HTERT RPE-1 (cell line): ENCODE results near the gene SOX9.
"Not testable (repeated sequence)": the region's sequence is repeated elsewhere in the genome, so short reads cannot be mapped to it uniquely, and the experiment has no call there.

Source experiments
- in situ Hi-C: fragments of 300-500 bp; cut with MboI; formaldehyde crosslinking; loops from 4 replicates; pipeline ENCODE4 v1.14.3; 2020; ENCODE audit warnings: low sequenced_read_pairs

The SOX9 gene

DNA sequence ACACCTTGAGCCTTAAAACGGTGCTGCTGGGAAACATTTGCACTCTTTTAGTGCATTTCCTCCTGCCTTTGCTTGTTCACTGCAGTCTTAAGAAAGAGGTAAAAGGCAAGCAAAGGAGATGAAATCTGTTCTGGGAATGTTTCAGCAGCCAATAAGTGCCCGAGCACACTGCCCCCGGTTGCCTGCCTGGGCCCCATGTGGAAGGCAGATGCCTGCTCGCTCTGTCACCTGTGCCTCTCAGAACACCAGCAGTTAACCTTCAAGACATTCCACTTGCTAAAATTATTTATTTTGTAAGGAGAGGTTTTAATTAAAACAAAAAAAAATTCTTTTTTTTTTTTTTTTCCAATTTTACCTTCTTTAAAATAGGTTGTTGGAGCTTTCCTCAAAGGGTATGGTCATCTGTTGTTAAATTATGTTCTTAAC is 4.4 kb downstream of the SOX9 start:
- in situ Hi-C loops = no loop called here

DNA sequence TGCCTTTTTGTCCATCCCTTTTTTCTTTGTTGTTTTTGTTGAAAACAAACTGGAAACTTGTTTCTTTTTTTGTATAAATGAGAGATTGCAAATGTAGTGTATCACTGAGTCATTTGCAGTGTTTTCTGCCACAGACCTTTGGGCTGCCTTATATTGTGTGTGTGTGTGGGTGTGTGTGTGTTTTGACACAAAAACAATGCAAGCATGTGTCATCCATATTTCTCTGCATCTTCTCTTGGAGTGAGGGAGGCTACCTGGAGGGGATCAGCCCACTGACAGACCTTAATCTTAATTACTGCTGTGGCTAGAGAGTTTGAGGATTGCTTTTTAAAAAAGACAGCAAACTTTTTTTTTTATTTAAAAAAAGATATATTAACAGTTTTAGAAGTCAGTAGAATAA is 4.9 kb downstream of the SOX9 start:
- in situ Hi-C loops = no loop called here

DNA sequence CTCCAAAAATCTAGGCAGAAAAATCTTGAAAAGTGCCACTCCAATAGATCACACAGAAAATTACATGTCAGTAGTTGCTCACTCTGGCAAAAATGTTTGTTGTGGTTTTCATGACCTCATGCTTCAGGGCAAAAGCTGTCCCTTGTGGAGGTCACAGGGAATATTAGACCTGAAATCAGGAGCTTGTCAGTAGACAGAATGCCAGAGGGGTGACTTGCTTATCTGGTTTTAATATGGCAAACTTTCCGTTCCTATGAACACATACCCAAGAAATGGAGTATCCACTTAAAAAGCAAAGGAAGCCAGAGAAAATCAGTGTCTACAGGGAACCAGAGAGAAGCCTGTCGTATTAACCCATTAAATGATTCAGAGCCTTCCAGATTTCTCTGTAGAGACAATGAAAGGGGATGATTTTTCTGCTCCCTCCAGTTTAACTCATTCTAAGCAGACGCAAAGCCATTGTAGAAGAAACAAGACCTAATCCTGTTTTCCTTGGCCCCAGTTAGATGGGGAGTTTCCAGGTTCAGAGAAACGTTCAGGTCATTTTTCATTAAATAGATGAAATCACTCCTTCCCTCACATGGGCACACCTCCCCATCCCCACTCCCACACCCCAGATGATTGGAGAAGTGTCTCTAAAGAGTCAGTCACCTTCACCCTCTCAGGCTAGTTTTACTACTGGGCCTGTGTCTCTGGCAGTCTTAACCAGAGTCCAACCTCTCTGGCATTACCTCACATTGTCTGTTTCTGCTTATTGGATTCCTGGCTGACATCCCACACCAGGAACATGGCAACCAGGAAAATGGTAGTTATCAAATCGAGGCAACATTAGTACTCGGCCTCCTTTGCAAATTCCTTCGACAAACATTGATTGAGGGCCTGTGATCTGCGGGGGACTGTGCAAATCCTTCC is 6.0 kb downstream of the SOX9 start:
- in situ Hi-C loops = no loop called here

DNA sequence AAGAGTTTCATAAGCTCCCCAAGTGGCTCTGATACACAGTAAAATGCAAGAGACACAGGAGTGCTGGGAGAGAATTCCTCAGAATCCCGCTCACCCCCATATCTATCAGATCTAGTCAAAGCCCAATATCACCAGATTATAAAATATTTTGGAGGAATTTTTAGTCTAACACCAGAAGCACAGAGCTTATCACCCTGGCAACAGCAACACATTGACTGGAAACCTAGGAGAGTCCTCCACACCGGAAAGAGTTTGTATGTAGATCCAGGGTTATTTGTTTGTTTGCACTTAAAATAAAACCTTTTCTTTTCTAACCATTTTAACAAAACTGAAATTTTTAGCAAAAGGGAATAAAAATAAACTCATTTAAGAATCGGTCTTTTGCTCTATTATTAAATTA is 7.2 kb downstream of the SOX9 start:
- in situ Hi-C loops = no loop called here

DNA sequence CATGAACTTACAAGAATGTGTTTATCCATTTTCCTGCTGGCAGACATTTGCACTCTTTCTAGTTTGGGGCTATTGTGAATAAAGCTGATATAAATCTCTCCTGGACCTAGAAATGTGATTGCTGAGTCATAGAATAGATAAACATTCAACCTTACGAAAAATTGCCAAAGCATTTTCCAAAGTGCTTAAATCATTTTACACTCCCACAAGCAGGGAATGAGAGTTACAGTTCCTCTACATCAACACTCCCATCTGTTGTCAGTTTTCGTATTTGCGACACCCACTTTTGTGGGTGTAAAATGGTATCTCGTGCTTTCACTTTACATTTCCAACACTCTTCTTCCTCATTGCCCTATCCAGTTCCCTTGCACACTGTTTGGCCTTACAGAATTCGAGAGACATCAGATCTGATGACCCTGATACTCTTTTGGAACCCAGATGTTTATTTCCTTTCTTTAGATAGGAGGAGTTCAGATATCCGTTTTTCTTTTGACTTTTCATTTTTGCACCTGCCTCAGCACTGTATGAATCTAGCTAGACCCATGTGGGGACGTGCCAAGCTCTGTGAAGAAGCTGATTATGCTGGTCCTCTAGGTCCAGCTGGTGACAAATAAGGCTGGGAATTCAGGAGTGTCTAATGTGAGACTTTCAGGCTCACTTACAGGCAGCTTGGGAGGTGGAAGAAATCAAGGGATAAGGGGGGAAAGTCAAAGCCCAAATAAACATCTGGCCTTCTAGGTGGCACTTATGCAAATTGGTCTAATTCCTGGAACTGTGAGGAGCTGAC is 14.0 kb downstream of the SOX9 start:
- in situ Hi-C loops = no loop called here

DNA sequence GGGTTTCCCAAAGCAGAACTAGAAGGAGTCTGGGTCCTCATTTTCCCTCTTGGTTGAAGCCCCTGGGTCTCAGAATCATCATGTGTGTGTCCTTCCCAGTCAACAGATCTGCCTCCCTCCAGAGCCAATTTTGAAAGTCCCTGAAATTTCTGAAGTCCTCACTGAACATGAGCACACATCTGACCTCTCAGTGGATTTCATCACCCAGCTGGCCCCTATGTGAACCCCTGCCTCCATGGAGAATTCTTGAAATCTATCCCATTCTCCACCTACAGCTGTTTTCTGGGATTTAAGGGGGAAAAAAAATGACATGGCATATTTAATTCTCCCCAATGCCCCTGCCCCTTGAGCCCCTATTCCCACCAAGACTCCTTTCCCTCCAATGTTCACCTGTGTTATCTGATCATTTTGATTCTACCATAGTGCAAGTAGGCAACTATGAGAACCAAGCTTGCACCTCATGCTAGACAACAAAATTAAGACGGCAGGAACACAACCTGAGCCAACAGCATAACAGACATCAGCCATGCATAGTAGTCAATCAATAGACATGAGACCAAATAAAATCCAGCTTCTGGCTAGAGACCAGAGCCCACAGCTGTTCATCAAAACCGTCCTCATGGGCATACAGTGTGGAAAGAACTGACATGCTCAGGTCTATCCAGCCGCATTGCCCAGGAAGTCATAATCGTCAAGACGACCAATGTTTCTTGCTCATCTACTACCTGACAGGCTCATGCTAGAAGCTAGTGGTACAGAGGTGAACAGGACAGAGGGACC is 14.9 kb downstream of the SOX9 start:
- in situ Hi-C loops = no loop called here

DNA sequence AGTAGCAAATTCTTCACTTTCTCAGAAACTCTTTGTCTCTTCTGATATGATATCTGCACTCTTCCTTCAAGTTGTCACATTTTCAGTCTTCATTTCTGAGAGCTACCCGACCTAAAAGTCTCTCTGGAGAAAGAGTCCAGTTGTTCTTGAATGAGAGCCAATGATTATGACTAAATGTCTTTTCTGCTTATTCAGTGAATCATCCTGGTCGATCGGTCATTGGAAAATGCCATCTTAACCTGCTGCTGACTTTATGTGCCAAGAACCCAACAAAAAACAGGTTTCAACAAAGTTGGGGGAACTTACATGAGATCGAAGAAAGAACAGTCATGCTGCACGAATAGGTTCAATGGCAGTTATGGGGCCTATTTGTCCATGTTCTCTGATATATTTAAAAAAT is 15.9 kb downstream of the SOX9 start:
- in situ Hi-C loops = no loop called here

DNA sequence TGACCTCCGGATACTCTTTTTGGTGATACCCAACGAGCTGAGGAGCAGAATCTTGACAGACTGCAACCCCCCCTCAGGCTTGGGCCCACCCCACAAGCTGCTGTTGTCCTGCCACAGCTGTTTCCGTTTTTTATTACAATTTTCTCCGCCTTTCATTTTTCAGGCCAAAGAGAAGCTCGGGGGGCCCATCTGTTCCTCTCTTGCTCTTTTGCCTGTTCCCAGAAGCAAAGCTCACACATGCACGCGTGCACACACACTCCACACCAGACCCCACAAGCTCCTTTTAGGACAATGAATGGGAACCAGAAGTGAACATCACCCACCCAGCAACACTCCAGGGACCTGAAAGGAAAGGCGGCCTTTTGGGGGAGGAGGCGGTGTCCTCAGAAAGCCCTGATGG is 16.3 kb downstream of the SOX9 start:
- in situ Hi-C loops = no loop called here

DNA sequence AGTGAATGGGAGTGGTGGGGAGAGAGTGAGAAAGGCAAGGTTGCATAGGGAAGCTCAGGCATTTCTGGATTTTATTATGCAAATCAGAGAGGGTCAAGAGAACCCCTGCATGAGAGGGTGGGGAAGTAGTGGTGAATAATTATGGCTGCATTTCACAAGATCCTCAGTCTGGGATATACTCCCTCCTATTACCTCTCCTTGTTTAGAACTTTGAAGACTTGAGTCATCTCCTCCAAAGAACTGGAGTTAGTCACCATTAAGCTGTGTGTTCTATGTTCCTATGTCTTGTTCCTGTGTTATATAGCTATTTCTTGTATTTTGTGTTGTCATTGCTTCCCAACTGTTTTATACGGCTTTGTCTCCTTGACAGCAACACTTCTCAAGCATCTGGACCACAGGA is 18.4 kb downstream of the SOX9 start:
- in situ Hi-C loops = no loop called here

DNA sequence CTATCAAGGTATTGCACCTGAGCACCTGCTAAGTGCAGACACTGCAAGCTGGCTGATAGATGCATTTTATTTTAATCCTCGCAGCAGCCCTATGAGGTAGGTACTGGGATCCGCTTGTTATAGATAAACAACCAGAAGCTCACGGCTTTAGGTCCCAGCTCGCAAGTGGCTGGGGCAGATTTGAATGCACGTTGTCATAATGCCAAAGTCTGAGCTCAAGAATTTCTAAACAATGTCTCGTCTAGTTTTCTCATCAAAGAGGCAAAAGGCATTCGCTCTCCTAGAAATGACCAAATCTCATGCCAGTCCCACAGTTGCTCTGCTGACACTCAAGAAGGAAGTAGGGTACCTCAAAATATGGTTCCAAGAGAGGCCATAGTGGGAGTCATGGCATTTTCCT is 20.5 kb downstream of the SOX9 start:
- in situ Hi-C loops = no loop called here

DNA sequence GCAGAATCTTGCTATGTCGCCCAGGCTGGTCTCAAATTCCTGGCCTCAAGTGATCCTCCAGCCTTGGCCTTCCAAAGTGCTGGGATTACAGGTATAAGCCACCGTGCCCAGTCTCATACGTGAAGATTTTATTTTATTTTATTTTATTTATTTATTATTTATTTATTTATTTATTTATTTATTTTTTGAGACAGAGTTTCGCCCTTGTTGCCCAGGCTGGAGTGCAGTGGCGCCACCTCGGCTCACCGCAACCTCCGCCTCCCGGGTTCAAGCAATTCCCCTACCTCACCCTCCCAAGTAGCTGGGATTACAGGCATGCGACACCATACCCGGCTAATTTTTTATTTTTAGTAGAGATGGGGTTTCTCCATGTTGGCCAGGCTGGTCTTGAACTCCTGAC is 21.3 kb downstream of the SOX9 start:
- in situ Hi-C loops = not testable (repeated sequence)

DNA sequence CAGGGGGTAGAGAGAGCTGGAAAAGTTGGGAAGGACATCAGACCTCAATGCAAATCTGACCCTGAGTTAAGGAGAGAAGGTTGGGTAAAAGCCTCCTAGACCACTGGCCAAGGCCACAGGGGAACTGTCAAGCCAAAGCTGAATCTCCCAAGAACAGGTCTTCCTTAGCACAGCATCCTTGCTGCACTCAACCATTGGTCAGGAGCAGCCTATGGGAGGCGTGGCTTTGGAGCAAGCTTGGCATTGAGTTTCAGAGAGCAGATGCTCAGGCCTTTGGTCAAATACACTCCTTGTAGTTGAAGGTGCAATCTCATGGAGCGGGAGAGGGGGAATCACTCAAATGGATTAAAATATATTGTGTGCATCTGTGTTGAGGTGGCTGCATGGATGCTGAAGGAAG is 21.8 kb downstream of the SOX9 start:
- in situ Hi-C loops = no loop called here

DNA sequence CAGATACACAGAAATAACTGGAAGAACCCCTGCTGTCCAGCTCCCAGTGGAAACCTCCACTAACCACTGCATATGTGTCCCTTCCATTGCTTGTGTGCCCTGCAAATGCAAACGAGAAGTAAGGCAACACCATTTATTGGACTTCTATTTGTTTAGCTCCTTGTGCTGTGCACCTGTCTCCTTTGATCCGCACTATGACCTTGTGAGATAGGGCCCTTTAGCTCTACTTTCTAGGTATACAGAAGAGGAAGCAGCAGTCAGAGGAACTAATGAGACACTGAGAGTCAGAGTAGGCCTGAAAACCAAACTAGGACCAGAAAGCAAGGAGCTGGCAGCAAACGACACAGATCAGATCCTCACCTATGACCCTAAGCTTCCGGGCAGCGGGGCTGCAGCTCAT is 22.4 kb downstream of the SOX9 start:
- in situ Hi-C loops = no loop called here

DNA sequence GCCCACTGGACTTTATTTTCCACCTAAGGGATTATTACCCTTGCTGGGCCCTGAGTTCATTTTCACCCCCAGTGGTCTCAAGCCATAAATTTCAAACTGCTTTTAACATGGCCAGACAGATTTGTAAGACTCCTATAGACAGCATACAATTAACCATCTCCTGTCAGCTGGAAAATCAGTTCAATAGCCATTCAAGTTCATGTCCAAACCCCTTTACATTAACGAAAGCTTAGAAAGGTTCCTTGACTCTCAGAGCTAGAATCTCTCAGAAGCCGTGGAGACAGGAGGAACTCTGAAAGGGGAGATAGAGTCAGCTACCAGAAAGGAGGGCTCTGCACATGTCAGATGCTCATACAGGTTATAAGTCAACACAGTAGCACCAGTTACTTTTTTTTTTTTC is 23.3 kb downstream of the SOX9 start:
- in situ Hi-C loops = no loop called here

DNA sequence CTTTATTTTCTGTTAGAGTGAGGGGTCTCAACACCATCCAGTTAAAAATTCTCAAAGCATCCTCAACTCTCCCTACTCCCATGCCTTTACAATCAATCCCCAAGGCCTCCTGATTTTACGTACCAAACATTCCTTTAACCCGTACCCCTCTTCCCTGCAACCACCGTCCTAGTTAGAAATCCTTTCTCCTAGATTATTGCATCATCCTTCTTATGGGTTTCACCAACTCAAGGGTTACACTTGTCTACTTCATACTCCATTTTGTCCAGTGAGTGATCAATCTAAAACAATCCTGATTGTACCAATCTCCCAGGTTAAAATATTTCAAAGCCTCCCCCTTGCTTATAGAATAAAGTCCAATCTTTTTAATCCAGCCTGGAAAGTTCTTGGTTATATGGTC is 24.7 kb downstream of the SOX9 start:
- in situ Hi-C loops = no loop called here

DNA sequence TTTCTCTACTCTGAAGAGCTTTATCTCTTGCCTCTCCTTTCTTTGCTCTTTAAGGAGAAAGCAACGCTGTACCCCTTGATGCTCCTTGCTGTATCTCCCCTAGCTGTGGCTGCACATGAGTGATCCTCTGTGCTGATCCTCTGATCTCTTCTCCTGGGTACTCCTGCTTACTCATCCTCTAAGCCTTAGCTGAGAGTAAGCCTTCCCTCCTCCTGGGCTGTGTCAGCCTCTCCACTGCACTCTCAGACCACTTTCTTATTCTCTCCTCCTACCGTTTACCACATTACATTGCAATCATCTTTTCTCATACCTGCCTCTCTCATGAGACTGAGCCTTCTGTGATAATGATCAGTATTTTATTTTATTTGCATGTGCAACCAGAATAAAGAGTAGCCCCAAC is 25.1 kb downstream of the SOX9 start:
- in situ Hi-C loops = no loop called here

DNA sequence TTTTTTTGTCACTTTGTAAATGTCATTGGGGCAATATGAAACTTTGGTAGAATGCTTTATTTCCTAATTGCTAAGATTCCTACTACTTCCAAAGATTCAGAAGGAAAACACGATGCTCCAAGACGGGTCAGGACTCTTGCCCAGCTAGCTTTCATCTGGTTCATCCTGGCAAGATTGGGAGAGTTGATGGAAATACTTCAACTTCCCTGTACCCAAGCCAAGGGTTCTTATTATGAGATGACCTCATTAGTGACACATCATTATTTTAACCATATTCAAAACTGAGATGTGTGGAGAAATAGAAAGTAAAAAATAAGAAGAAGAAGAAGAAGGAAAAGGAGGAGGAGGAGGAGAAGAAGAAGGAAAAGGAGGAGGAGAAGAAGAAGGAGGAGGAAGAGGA is 25.6 kb downstream of the SOX9 start:
- in situ Hi-C loops = no loop called here

DNA sequence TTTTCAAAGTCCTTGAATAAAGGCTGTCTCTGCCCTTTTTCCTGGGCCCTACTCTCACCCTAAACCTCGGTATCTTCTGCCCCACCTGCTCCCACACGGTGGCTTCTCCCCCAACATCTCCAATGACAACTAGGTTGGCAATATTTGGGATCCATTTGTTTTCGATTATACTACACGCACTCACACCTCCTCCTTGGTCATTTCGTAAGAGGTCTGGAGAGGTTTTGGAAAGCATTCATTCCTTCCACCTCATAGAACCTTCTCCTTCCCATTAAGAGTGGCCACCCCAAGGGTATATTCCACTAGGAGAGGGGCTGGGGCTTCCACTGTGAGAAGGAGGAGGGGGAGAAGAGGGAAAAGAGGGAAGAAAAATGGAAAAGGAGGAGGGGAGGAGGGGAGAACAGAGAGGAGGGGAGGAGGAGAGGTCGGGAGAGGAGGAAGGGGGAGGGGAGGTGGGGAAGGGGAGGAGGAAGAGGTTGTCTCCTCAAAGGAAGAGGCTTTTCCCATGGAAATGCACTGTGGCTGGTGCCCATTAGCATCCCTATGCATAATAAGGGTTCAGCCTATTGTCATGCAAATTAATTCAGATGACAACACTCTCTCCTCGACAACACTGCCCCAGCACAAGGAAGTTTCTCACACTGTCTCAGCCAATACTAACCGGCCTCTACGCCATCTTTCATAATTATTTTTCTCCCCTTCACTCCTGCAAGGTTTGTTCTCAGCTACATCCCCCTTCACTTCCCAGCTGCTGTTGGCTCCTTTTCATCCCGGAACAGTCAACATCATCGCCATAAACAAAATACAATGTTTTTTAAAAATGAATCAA is 30.0 kb downstream of the SOX9 start:
- in situ Hi-C loops = no loop called here

DNA sequence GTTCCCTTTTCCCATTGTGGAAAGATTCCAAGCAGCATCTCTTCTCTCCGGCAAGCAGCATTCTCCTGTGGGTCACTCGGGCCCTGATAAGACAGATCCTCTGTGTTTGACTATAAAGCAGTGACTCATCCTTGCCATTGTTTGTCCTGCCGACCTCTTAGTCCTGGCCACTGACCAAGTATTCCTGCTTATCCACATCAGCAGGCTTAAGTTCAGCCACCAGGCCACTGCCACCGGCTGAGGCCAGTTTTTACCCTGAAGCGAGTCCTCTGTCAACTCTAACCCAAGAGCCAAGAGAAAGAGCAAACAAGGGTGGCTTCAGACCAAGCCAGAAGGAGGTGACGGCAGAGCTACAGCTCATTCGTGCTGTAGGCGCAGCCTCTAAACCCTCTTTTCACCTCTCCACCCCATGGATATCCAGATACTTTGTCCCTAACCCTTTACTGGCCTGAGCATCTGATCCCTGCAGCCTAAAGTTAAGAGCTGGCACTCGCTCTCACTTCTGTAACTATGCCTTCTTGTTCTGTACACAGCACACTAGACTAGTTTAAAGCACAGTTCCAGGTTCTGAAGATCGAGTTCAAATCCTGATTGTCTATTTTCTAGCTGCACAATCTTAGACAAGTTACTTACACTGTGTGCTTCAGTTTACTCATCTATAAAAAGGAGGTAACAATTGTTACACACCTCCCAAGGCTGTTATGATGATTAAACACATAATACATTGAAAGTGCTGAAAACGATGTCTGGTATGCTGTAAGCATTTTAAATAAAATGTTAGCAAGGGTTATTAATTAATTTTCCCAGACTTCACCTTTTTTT is 31.0 kb downstream of the SOX9 start:
- in situ Hi-C loops = no loop called here
